NCI-H446 (cell line): ENCODE results near the gene KDM2B.

Source experiments
- DNase-seq, 2 experiments: peaks; one replicate each; lab custom pipeline; 2025; lab: John Stamatoyannopoulos, UW

KDM2B gene

GRCh38 chr12:121461048-121461447, 119.8 kb downstream of the KDM2B start:
- no peak for DNase-seq

DNA sequence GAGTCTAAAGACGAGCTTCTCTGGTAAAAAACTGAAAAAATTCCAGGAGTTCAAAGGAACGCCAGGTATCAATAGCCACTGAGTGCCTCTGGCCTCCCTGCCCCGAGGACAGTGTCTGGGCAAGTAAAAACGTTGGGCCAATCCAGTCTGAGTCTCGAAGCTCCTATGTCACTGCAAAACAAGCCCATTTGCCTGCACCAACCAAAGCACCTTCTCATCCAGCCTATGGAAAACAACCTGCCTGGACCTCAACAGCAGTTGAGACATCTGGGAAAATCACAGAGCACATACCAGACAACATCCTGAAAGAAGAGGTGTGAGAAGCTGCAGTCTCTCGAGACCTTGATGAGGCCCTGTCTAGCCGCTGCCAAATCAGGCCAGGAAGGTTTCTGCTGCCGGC, 124.3 kb downstream of the KDM2B start:
- no peak for DNase-seq

GRCh38 chr12:121455766-121456420, 124.9 kb downstream of the KDM2B start:
- DNase-seq, result no peak

- no peak for DNase-seq
Observed at GRCh38 chr12:121454921-121455320, 125.9 kb downstream of the KDM2B start.

- DNase-seq, result no peak
Observed at GRCh38 chr12:121453629-121454028, 127.2 kb downstream of the KDM2B start.

DNA sequence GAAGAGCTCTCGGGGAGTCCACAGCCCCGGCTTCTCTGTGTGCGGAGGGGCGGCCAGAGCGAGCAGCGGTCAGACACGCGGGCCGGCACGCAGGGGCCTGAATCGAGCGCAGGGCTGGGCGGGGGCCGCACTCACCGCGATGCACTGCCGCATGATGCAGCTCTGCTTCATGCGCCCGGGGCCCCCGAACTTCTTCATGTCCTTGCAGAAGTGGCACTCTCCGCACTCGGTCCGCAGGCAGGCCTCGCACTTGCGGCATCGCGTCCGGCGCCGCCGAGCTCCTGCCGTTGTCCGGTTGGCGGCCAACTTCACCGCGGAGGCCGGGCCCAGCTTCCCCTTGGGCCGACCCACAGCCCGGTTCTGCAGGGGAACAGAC, 127.8 kb downstream of the KDM2B start:
- no peak for DNase-seq

DNA sequence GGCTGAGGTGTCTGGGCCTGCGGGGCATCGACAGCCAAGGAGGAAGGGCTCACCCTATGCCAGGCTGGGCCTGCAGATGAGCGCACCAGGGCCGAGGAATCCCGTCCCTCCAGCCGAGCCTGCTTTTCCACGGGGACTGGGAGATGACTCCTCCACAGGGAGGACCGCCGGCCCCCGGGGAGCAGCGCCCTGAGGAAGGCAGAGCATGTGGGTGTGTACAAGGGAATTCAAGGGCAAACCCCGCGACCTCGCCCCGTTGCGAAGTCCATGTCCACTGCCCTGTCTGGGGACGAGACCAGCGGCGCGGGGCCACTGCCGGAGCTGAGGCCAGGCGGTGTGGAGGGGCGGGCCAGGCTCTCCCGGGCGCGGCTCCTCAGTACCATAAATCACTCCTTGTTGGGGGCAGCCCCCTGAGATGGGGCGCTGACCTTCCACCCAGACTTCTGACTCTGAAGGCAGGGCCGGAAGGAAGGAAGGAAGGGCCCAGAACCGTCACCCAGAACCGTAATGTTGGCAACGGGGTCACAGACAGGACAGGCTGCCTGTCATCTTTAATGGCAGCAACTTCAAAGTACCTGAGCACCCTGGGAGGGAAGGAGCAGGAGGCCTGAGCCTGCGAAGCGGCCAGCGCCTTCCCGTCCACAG, 128.4 kb downstream of the KDM2B start:
- no peak for DNase-seq

- no peak for DNase-seq
Observed at GRCh38 chr12:121451961-121452339, 128.9 kb downstream of the KDM2B start.

DNA sequence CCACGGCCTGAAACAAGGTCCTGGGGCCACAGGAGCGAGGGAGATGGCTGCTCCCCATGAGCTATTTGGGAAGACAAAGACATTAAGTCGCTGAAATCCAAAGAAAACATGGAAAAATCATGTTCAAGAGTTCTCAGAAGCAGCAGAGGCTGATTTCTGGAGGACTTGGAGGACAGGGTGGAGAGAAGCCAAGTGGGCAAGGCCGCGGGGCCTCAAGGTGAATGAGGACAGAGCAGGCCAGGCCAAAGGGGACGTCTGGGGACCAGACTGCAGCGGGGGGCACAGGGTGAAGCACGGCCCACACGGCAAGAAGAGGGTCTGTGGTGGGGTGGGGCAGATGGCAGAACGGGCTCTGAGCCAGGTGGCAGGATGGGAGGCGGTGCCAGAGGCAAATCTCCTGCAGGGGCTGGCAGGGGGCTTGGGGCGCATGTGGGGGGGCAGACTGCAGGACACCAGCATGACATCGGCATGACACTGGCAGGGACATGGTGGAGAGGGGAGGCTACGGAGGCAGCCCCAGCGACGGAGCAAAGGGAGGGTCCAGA, 132.0 kb downstream of the KDM2B start:
- no peak for DNase-seq

GRCh38 chr12:121446750-121447149, 134.1 kb downstream of the KDM2B start:
- DNase-seq, result no peak

DNA sequence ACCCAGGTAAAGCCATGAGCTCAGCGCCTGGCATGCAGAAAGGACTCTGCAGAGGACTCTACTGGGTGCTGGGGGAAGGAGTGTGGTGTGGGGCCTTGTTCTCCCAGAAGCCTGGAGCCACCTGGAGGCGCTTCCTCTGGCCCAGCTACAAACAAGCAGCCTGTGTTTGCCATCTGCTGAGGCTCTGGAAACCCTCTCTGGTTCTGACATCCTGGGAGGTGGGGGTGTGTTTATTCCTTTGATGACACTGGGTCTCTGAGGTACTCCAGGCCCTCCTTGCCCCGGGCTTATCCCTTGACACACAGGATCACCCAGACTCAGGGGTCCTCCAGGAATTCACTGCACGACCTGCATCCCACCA, 136.0 kb downstream of the KDM2B start:
- DNase-seq, result no peak

GRCh38 chr12:121443911-121444841, 136.6 kb downstream of the KDM2B start:
- DNase-seq, result no peak

- peak; percentile 16 to 67 for DNase-seq
Observed at GRCh38 chr12:121443193-121443870, 137.5 kb downstream of the KDM2B start.

DNA sequence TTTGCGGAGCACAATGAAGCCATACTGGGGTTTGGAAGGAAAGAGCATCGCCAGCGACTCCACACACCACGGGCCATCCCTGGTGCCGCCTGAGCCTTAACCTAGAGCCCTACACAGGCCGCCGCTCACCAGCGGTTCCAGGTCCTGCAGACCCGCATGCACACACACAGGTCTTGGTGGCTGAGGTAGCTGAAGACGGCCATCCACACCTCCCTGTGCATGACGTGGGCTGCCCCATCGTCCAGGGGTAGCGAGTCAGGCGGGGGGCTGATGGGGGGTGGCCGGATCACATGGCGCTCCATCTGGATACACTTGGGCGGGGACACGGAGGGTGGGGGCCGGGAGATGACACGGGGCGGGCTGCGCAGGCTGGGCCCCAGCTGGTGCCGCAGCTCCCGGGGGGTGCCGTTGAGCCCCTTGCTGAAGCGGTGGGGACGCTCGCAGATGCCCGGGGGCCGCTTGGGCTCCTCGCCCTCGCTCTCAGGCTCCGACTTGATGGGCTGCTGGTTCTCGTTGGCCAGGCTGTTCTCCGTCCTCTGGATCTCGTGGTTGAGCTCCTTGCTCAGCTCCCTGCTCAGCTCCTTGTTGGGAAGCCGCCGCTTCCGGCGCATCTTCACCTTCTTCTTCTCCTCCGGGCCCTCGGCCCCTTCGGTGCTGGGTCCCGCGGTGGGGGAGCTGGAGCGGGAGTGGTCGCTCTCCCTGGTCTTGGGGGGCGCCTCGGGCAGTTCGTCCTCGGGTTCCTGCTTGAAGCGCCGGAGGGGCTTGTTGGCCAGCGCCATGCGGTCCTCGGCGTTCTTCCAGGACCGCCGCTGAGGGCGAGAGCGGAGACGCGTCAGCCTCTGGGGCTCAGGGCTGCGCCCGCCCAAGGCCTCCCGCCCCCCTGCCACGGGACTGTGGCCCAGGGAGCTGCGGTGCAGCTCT, 138.5 kb downstream of the KDM2B start:
- DNase-seq, result no peak

- no peak for DNase-seq
Observed at GRCh38 chr12:121441555-121441954, 139.3 kb downstream of the KDM2B start.

DNA sequence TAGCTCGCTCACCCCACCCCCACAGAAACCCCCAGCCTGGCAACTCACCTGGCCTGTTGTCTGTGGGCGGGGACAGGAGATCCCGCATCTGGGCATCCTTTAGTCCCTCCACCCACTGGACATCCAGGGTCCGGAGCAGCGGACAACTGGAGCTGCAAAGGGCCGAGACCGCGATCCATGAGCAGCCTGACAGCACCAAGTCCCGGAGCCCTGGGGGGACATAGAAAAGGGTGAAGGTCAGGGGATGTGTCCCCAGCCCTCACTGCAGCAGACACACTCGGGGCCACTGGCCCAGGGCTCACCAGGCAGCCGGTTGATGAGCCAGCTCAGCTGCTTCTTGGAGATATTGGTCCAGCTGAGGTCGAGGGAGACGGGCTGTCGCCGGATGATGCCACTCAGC, 140.1 kb downstream of the KDM2B start:
- DNase-seq, result no peak

DNA sequence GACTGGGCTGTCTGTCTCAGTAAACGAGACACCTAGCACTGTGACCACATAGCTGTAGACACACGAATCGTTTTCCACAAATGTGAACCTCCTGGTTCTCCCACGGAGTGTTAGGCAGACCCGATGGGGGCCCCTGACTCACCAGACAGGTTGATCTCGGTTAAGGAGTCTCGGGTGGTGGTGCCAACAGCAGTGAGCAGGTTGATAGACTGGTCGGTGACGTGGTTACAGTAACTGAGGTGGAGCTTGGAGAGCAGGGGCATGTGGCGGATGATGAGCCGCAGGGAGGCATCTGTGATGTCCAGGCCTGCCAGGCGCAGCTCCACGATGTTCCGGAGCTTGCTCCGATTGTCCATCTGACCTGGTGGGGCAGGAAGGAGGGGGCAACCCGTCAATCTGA, 141.1 kb downstream of the KDM2B start:
- DNase-seq, result no peak

DNA sequence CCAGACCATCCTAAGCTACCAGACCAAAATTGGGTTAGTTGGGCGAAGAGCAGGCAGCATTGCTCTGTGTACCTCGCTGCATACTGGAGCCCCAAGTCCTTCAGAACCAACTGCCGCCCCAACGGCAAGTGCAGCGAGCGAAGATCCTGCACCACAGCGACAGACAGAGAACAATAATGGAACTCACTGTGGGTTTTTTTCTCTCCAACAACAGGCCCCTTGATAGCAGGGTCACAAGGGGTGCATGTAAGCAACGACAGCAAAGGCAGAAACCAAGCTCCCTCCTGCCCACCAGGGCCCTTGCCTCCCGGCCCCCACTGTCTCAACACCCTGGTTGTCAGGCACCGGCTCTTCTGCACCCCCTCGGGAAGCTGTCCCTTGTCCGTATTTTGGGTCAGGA, 141.9 kb downstream of the KDM2B start:
- DNase-seq, result no peak

GRCh38 chr12:121436706-121437105, 144.1 kb downstream of the KDM2B start:
- no peak for DNase-seq

DNA sequence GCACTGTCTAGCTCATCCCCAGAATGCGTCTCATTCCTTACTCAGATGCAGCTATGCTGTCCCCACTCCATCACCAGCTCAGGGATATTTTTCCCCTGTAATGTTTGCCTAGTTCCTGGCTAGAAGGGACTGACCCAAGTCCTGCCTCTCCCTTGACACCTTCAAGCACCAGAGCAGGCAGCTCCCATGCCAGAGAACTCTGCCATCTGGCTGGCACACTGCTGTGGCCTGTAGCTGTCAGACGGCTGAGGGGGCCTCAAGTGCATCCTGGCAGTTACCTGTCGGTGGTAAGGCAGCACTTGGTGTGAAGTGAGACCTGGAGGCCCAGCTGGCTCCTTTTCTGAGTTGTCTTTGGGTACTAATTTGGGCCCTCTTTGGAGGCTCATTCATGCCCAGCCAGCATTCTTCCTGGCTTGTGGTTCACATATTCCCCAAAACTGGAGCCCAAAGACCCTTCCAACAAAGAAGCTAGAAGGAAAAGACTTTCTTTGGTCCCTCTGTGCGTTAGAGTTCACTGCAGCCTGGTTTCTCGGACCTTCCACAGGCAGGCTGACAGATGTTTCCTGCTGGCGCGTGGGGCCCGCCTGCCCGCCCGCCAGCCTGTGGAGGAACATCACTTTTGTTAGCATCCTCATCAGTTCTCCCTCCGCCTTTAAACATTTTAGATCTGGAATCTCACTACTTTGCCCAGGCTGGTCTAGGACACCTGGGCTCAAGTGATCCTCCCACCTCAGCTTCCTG, 147.9 kb downstream of the KDM2B start:
- DNase-seq, result no peak
